Testis (tissue), 3 donors: ENCODE data around the gene EIPR1. TPM values are rescaled to one million over a fixed set of nuclear protein-coding genes. Genes with fewer than 3 reads are reported as not detected.

Experiments
- DNase-seq: peaks from one replicate; pipeline ENCODE4 v3.0.0-alpha.2; 2019
- H3K27ac ChIP-seq, 2 donors: fragments of 200-600 bp; sonication (generic); one replicate each; pipeline ENCODE4 v1.5.1; 2019
- H3K27me3 ChIP-seq: fragments of 200-600 bp; sonication (generic); one replicate; pipeline ENCODE4 v1.5.1; 2019
- H3K36me3 ChIP-seq: fragments of 200-600 bp; sonication (generic); one replicate; pipeline ENCODE4 v1.5.1; 2017; ENCODE audit warnings: low read depth; ENCODE audit errors: missing control alignments
- H3K4me1 ChIP-seq: fragments of 200-600 bp; sonication (generic); one replicate; pipeline ENCODE4 v1.5.1; 2019
- H3K4me3 ChIP-seq, 2 donors: fragments of 200-600 bp; sonication (generic); one replicate each; pipeline ENCODE4 v1.5.1; 2017 to 2019
- H3K9me3 ChIP-seq: fragments of 200-600 bp; sonication (generic); one replicate; pipeline ENCODE4 v1.5.1; 2017
- POLR2A ChIP-seq: fragments of 450-650 bp; IDR thresholded peaks from one replicate; pipeline ENCODE4 v1.6.1; 2017; ENCODE audit warnings: antibody characterized with exemption, mild to moderate bottlenecking, moderate library complexity
- WGBS, 2 donors: methylation state at CpG; one replicate each; pipeline ENCODE4 v1.1.5; 2018; 5-methylcytosine and 5-hydroxymethylcytosine counted together
- intact Hi-C: fragments of 100-400 bp; cut with DNase I; formaldehyde crosslinking; loops from one replicate; pipeline ENCODE4 v1.15.1; 2023; ENCODE audit warnings: low total_unique reads
- polyA plus RNA-seq: library from polyadenylated mRNA; stranded (reverse); fragments of 350-450 nt; fragmentation: Illumina TruSeq; extraction: RNeasy Lipid Tissue Mini Kit (QIAGEN cat#74804); gene quantifications from one replicate; pipeline ENCODE4 v1.2.3, GENCODE V29; 2014; ENCODE audit warnings: low read depth, low replicate concordance; ENCODE audit not compliant: insufficient read depth
- total RNA-seq, 2 donors: library from RNA; depleted of rRNA; stranded (reverse); fragments of >200 nt; gene quantifications; one replicate each; pipeline ENCODE4 v1.2.3, GENCODE V29; 2016
- TF ChIP-seq, protein P1 (sequence below), 3 experiments: fragments of 450-650 bp in 2 of 3; fragments of 200-600 bp in 1 of 3; sonication (generic) in 1 of 3; IDR thresholded peaks; one replicate each; pipeline ENCODE4 v1.5.1; 2016 to 2019; ENCODE audit warnings: antibody characterized with exemption in 3 of 3, mild to moderate bottlenecking in 2 of 3, moderate library complexity in 1 of 3

Gene EIPR1
- total and polyA plus RNA-seq, 3 donors from 2014 or later: 31.5 to 40.2 (median 32.1) TPM

DNA sequence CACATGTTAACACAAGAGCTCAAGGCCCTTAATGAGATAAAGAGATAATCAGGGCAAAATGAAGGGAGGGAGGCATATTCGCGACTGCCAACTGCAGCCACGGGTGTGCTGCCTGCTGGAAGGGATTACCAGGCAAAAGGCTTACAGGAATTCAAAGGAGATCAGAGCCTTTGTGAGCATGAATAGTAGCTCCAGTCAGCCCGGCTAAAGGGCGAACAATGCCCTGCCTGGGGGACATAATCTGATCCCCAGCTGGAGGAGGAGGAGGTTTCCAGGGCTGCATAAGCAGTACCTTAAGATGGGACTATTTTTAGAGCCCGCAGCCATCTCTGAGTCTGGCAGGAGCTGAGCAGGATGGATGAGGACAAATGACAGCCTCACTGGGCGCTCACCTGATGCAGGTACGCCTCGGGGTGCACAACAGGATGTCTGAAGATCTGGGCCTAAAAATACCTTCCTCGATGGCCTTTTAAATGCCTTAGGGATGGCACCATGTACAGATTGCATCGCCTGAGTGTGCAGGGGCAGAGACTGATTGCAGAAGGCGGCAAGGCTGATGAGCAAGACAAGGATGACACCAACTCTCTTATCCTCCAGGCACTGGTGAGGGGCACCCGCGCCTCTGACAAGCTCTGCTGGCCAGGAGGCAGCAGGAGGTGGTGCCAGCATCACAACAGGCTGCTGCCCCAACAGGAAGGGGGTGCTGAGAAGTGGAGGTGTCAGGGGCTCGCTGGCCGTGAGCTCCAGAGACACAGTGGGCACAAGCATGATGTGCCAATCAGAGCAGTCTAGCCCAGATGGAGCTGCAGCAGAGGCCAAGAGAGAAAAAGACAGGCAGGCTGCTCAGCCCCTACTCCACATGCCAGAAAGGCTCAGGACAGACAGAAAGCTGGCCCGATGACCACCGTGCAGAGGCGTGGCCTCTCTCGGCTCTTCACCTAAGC lies 111.4 kb downstream of the EIPR1 start:
- 82 to 88% methylated on average over 20 of the region's 20 CpGs for WGBS, 2 donors
- H3K4me1 ChIP-seq: peaks cover 8% of the 10 kb centered on the region
- H3K27ac ChIP-seq: no peak overlapping the region
- H3K9me3 ChIP-seq: no peaks in the 10 kb centered on the region
- no peak for TF ChIP-seq POLR2A
- H3K4me3 ChIP-seq: no peak overlapping the region
- H3K36me3 ChIP-seq: no peaks in the 10 kb centered on the region
- no peak for DNase-seq
- no peaks in the 10 kb centered on the region for H3K27me3 ChIP-seq
- intact Hi-C loops: no loop called here

DNA sequence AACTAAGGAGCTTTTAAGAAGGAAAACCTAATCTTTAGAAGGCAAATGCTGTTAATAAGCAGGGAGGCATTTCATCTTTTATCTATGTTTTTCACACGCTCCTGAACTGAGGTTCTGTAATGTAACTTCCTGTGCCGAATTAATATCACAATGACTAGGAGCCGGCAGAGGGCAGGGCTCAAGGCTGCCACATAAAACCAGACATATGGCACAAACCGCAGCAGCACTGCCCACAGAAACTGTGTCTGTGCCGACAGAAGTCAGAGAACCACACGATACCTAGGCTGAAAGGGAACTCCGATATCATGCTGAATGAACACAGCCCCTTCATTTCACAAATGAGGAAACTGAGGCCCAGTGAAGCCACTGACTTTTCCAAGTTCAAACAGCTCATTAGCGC lies 112.1 kb downstream of the EIPR1 start:
- TF ChIP-seq, protein P1, sequence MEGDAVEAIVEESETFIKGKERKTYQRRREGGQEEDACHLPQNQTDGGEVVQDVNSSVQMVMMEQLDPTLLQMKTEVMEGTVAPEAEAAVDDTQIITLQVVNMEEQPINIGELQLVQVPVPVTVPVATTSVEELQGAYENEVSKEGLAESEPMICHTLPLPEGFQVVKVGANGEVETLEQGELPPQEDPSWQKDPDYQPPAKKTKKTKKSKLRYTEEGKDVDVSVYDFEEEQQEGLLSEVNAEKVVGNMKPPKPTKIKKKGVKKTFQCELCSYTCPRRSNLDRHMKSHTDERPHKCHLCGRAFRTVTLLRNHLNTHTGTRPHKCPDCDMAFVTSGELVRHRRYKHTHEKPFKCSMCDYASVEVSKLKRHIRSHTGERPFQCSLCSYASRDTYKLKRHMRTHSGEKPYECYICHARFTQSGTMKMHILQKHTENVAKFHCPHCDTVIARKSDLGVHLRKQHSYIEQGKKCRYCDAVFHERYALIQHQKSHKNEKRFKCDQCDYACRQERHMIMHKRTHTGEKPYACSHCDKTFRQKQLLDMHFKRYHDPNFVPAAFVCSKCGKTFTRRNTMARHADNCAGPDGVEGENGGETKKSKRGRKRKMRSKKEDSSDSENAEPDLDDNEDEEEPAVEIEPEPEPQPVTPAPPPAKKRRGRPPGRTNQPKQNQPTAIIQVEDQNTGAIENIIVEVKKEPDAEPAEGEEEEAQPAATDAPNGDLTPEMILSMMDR (IDR thresholded peaks at IDR 0.05): no peak
- no peak for TF ChIP-seq POLR2A
- Histone ChIP-seq H3K36me3 (no peaks in the 10 kb centered on the region), H3K27ac (no peak overlapping the region), H3K4me1 (peaks cover 8% of the 10 kb centered on the region), H3K9me3 (no peaks in the 10 kb centered on the region), H3K27me3 (no peaks in the 10 kb centered on the region), H3K4me3 (no peak overlapping the region)
- 74 to 75% methylated on average over 8 of the region's 8 CpGs for WGBS, 2 donors
- DNase-seq: no peak
- intact Hi-C loops: no loop called here

DNA sequence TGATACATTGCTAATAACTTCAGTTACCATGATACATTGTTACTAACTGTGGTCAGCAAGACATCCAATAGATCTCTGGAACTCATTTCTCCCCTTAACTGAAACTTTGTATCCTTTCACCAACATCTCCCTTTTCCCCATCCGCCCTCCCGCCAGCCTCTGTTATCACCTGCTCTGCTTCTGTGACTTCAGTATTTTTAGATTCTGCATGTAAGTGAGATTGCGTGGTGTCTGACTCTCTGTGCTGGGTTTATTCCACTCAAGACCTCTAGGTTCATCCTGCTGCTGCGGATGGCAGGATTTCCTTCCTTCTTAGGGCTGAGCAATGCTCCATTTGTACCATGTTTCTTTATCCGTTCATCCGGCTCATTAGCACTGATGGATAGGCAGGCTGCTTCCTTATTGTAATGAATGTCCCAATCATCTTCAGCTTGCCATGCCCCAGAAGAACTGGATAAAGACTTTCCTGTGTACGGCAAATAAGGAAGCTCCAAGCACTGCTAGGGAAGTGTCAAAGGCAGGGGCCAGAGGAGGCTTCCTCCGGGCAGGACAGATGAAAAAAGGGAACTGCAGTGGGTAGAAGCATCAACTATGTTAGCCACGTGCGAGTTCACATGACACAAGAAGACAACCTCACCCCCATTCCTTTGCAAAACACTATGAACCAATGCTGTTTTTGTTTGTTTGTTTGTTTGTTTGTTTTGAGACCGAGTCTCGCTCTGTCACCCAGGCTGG lies 113.4 kb downstream of the EIPR1 start:
- Histone ChIP-seq H3K36me3 (no peaks in the 10 kb centered on the region), H3K27ac (no peak overlapping the region)
- intact Hi-C loops: no loop called here

DNA sequence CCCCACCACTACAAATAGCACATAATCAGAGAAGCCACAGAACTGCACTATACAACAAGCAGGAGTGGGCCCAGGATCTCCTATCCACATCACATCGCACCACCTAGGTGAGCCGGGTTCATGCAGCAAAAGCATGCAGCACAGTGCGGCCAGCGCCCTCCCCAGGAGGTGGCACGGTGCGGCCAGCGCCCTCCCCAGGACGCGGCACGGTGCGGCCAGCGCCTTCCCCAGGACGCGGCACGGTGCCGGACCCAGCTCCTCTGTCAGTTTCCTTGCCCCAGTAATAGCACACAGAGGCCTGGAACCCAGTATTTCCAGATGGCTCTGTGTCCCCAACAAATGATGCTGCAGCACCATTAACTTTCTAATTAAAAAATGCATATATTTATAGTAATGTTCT lies 114.1 kb downstream of the EIPR1 start:
- WGBS, 2 donors: 93 to 94% methylated on average over 14 to 16 of the region's 16 CpGs
- no peaks in the 10 kb centered on the region for H3K27me3 ChIP-seq
- intact Hi-C loops: no loop called here
- no peak overlapping the region for H3K27ac ChIP-seq
- TF ChIP-seq, protein P1 (IDR thresholded peaks at IDR 0.05): no peak
- TF ChIP-seq POLR2A: no peak
- H3K4me1 ChIP-seq: peaks cover 8% of the 10 kb centered on the region
- H3K36me3 ChIP-seq: no peaks in the 10 kb centered on the region
- no peak for DNase-seq
- H3K4me3 ChIP-seq: no peak overlapping the region
- no peaks in the 10 kb centered on the region for H3K9me3 ChIP-seq

More for the DNA sequence above, 113.4 kb downstream of the EIPR1 start:
- no peak for TF ChIP-seq POLR2A
- TF ChIP-seq, protein P1 (IDR thresholded peaks at IDR 0.05): no peak
- DNase-seq: peak; percentile 83
- Histone ChIP-seq H3K4me3 (no peak overlapping the region), H3K27me3 (no peaks in the 10 kb centered on the region), H3K9me3 (no peaks in the 10 kb centered on the region), H3K4me1 (peaks cover 8% of the 10 kb centered on the region)
- WGBS, 2 donors: 64 to 68% methylated on average over 12 of the region's 12 CpGs
